ENCODE results near the gene ZGPAT. TPM values are rescaled to one million over a fixed set of nuclear protein-coding genes. Genes with fewer than 3 reads are reported as not detected.

ZGPAT gene
- total RNA-seq, 1 experiment from 2014 or later, result 37.9 TPM

GRCh38 chr20:63711085-63711645 is 3.3 kb downstream of the ZGPAT start:
- ATAC-seq (no peak), DNase-seq (no peak)
- no peak for TF ChIP-seq EZH2 (IDR thresholded peaks at IDR 0.05; ENCODE audit: low read length, unreplicated experiment)
- TF ChIP-seq EZH2phosphoT487 (IDR thresholded peaks at IDR 0.05; ENCODE audit: borderline replicate concordance, low read length), result no peak
- TF ChIP-seq, protein P1, sequence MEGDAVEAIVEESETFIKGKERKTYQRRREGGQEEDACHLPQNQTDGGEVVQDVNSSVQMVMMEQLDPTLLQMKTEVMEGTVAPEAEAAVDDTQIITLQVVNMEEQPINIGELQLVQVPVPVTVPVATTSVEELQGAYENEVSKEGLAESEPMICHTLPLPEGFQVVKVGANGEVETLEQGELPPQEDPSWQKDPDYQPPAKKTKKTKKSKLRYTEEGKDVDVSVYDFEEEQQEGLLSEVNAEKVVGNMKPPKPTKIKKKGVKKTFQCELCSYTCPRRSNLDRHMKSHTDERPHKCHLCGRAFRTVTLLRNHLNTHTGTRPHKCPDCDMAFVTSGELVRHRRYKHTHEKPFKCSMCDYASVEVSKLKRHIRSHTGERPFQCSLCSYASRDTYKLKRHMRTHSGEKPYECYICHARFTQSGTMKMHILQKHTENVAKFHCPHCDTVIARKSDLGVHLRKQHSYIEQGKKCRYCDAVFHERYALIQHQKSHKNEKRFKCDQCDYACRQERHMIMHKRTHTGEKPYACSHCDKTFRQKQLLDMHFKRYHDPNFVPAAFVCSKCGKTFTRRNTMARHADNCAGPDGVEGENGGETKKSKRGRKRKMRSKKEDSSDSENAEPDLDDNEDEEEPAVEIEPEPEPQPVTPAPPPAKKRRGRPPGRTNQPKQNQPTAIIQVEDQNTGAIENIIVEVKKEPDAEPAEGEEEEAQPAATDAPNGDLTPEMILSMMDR (conservative IDR thresholded peaks at IDR 0.05; ENCODE audit: low read depth, low read length), result no peak
- intact Hi-C loops (cut with micrococcal nuclease), result no loop called here
- Histone ChIP-seq H2AFZ (ENCODE audit: low read length) (no peak overlapping the region), H3K9ac (ENCODE audit: low read length) (no peak overlapping the region), H3K4me3 (ENCODE audit: low read length) (no peak overlapping the region), H3K4me2 (ENCODE audit: low read length) (no peak overlapping the region), H3K4me1 (ENCODE audit: insufficient read depth, low read length) (peaks cover 14% of the 10 kb centered on the region), H3K9me2 (replicated peaks; ENCODE audit: low read length) (no peaks in the 10 kb centered on the region), H3K9me3 (ENCODE audit: low read length) (no peaks in the 10 kb centered on the region), H3F3A (ENCODE audit: low read length, unreplicated experiment) (no peaks in the 10 kb centered on the region), H3K27me3 (ENCODE audit: low read length) (no peaks in the 10 kb centered on the region), H3K27ac (ENCODE audit: low read length) (no peak overlapping the region), H3K36me3 (ENCODE audit: low read depth, low read length) (peaks cover 55% of the 10 kb centered on the region), H4K20me1 (ENCODE audit: low read length) (no peaks in the 10 kb centered on the region), H3K79me2 (ENCODE audit: low read length) (peaks cover 95% of the 10 kb centered on the region)
- no TSS peak for BruUV-seq (replicated peaks)
- CTCF ChIA-PET, result no interaction called here
- POLR2A ChIA-PET (ENCODE audit: unreplicated experiment), result no interaction called here

GRCh38 chr20:63712191-63712590 is 4.4 kb downstream of the ZGPAT start:
- Histone ChIP-seq H4K20me1 (ENCODE audit: low read length) (no peaks in the 10 kb centered on the region), H3F3A (ENCODE audit: low read length, unreplicated experiment) (no peaks in the 10 kb centered on the region), H2AFZ (ENCODE audit: low read length) (no peak overlapping the region), H3K9ac (ENCODE audit: low read length) (no peak overlapping the region), H3K4me3 (ENCODE audit: low read length) (no peak overlapping the region), H3K4me2 (ENCODE audit: low read length) (no peak overlapping the region), H3K9me3 (ENCODE audit: low read length) (no peaks in the 10 kb centered on the region), H3K27ac (ENCODE audit: low read length) (no peak overlapping the region), H3K27me3 (ENCODE audit: low read length) (no peaks in the 10 kb centered on the region), H3K9me2 (replicated peaks; ENCODE audit: low read length) (no peaks in the 10 kb centered on the region), H3K36me3 (ENCODE audit: low read depth, low read length) (peaks cover 58% of the 10 kb centered on the region), H3K4me1 (ENCODE audit: insufficient read depth, low read length) (peaks cover 9% of the 10 kb centered on the region), H3K79me2 (ENCODE audit: low read length) (peaks cover 95% of the 10 kb centered on the region)
- no TSS peak for BruUV-seq (replicated peaks)
- intact Hi-C loops (cut with micrococcal nuclease), result no loop called here
- TF ChIP-seq, protein P1 (conservative IDR thresholded peaks at IDR 0.05; ENCODE audit: low read depth, low read length), result no peak
- no peak for TF ChIP-seq EZH2phosphoT487 (IDR thresholded peaks at IDR 0.05; ENCODE audit: borderline replicate concordance, low read length)
- TF ChIP-seq EZH2 (IDR thresholded peaks at IDR 0.05; ENCODE audit: low read length, unreplicated experiment), result no peak
- DNase-seq (no peak), ATAC-seq (no peak)
- ChIA-PET CTCF (no interaction called here), POLR2A (ENCODE audit: unreplicated experiment) (no interaction called here)

DNA sequence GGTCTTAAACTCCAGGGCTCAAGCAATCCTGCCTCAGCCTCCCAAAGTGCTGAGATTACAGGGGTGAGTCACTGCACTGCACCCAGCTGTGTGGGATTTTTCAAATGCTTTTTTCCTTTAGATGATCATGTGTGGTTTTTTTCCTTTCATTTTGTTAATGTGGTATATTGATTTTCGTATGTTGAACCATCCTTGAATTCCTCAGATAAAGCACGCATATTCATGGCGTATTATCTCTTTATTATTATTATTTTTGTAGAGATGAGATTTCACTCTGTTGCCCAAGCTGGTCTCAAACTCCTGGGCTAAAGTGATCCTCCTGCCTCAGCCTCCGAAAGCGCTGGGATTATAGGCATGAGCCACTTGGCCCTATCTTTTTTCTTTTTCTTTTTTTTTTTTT is 7.0 kb downstream of the ZGPAT start:
- Histone ChIP-seq H3K27me3 (ENCODE audit: low read length) (no peaks in the 10 kb centered on the region), H3K4me3 (ENCODE audit: low read length) (no peak overlapping the region), H4K20me1 (ENCODE audit: low read length) (no peaks in the 10 kb centered on the region), H3K27ac (ENCODE audit: low read length) (no peak overlapping the region), H3K4me1 (ENCODE audit: insufficient read depth, low read length) (no peaks in the 10 kb centered on the region), H3K9me3 (ENCODE audit: low read length) (no peaks in the 10 kb centered on the region), H3F3A (ENCODE audit: low read length, unreplicated experiment) (no peaks in the 10 kb centered on the region), H3K79me2 (ENCODE audit: low read length) (peaks cover 94% of the 10 kb centered on the region), H3K9me2 (replicated peaks; ENCODE audit: low read length) (no peaks in the 10 kb centered on the region), H3K36me3 (ENCODE audit: low read depth, low read length) (peaks cover 73% of the 10 kb centered on the region), H3K9ac (ENCODE audit: low read length) (no peak overlapping the region), H3K4me2 (ENCODE audit: low read length) (no peak overlapping the region), H2AFZ (ENCODE audit: low read length) (no peak overlapping the region)
- ATAC-seq (no peak), DNase-seq (no peak)
- no TSS peak for BruUV-seq (replicated peaks)
- intact Hi-C loops (cut with micrococcal nuclease), result no loop called here
- no peak for TF ChIP-seq EZH2phosphoT487 (IDR thresholded peaks at IDR 0.05; ENCODE audit: borderline replicate concordance, low read length)
- TF ChIP-seq EZH2 (IDR thresholded peaks at IDR 0.05; ENCODE audit: low read length, unreplicated experiment), result no peak
- TF ChIP-seq, protein P1 (conservative IDR thresholded peaks at IDR 0.05; ENCODE audit: low read depth, low read length), result no peak
- ChIA-PET POLR2A (ENCODE audit: unreplicated experiment) (no interaction called here), CTCF (no interaction called here)
